Measurements from ENCODE around the gene HOXC5. TPM values are rescaled to one million over a fixed set of nuclear protein-coding genes. Genes with fewer than 3 reads are reported as not detected.

The HOXC5 gene
- total and polyA plus RNA-seq, 3 donors from 2014 or later: 1.3 to 5.5 (median 1.9) TPM

GRCh38 chr12:54060975-54061778 lies 28.3 kb downstream of the HOXC5 start:
- Histone ChIP-seq H3K36me3 (ENCODE audit: low read depth, missing control alignments) (no peaks in the 10 kb centered on the region), H3K4me1 (no peaks in the 10 kb centered on the region), H3K4me3 (no peak overlapping the region), H3K27me3 (no peaks in the 10 kb centered on the region), H3K9me3 (no peaks in the 10 kb centered on the region), H3K27ac (no peak overlapping the region)
- WGBS, 2 donors: 70 to 71% methylated on average over 7 of the region's 7 CpGs
- intact Hi-C loops (cut with DNase I; ENCODE audit: low total_unique reads): no loop called here
- TF ChIP-seq CTCF (IDR thresholded peaks at IDR 0.05): no peak
- no peak for TF ChIP-seq POLR2A (IDR thresholded peaks at IDR 0.05)
- no peak for DNase-seq

GRCh38 chr12:54065677-54066076 lies 32.8 kb downstream of the HOXC5 start:
- intact Hi-C loops (cut with DNase I; ENCODE audit: low total_unique reads): no loop called here

GRCh38 chr12:54066408-54066807 lies 33.6 kb downstream of the HOXC5 start:
- H3K36me3 ChIP-seq (ENCODE audit: low read depth, missing control alignments): no peaks in the 10 kb centered on the region
- no peak for DNase-seq
- H3K27me3 ChIP-seq: no peaks in the 10 kb centered on the region
- WGBS, 2 donors: 85 to 93% methylated on average over 1 of the region's 1 CpG
- intact Hi-C loops (cut with DNase I; ENCODE audit: low total_unique reads): no loop called here
- H3K4me1 ChIP-seq: no peaks in the 10 kb centered on the region
- H3K27ac ChIP-seq: no peak overlapping the region
- H3K9me3 ChIP-seq: no peaks in the 10 kb centered on the region
- no peak overlapping the region for H3K4me3 ChIP-seq
- TF ChIP-seq CTCF (IDR thresholded peaks at IDR 0.05) (no peak), POLR2A (IDR thresholded peaks at IDR 0.05) (no peak)

More at GRCh38 chr12:54065677-54066076, 32.8 kb downstream of the HOXC5 start:
- no peaks in the 10 kb centered on the region for H3K4me1 ChIP-seq
- H3K36me3 ChIP-seq (ENCODE audit: low read depth, missing control alignments): no peaks in the 10 kb centered on the region
- H3K9me3 ChIP-seq: no peaks in the 10 kb centered on the region
- DNase-seq: no peak
- H3K4me3 ChIP-seq: no peak overlapping the region
- H3K27me3 ChIP-seq: no peaks in the 10 kb centered on the region
- no peak overlapping the region for H3K27ac ChIP-seq
- TF ChIP-seq POLR2A (IDR thresholded peaks at IDR 0.05): no peak
- no peak for TF ChIP-seq CTCF (IDR thresholded peaks at IDR 0.05)

GRCh38 chr12:54068418-54069070 lies 35.7 kb downstream of the HOXC5 start:
- 92 to 93% methylated on average over 4 of the region's 4 CpGs for WGBS, 2 donors
- no peaks in the 10 kb centered on the region for H3K36me3 ChIP-seq (ENCODE audit: low read depth, missing control alignments)
- intact Hi-C loops (cut with DNase I; ENCODE audit: low total_unique reads): no loop called here
- no peak overlapping the region for H3K4me3 ChIP-seq
- no peaks in the 10 kb centered on the region for H3K9me3 ChIP-seq
- H3K27ac ChIP-seq: no peak overlapping the region
- no peaks in the 10 kb centered on the region for H3K27me3 ChIP-seq
- DNase-seq: no peak
- no peaks in the 10 kb centered on the region for H3K4me1 ChIP-seq
- TF ChIP-seq POLR2A (IDR thresholded peaks at IDR 0.05) (no peak), CTCF (IDR thresholded peaks at IDR 0.05) (no peak)

Data from testis (tissue), 3 donors.